Measurements from ENCODE around the gene RPS6KA2.
A peak's percentile ranks its signal among the peaks of the same experiment; 100 is the strongest.

The RPS6KA2 gene

DNA sequence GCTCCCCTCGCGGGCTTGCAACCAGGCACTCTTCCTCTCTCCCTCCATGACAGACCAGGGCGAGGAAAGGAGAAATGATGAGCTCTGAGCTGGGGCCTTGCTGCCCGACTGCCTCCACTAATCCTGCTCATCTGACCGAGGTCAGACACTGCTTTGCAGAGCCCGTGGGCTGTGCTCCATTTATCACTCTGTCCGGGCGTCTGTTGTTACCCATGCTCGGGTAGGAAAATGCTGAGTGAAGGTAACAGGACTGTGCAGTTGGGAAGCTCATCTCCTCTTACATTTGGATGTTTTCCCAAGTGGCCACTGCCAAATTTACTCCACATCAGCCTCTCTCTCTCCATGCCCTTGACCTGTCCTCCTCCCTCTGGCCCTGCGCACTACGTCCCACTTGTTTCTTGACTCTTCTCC lies 14.6 kb downstream of the RPS6KA2 start:
- DNase-seq = no peak

DNA sequence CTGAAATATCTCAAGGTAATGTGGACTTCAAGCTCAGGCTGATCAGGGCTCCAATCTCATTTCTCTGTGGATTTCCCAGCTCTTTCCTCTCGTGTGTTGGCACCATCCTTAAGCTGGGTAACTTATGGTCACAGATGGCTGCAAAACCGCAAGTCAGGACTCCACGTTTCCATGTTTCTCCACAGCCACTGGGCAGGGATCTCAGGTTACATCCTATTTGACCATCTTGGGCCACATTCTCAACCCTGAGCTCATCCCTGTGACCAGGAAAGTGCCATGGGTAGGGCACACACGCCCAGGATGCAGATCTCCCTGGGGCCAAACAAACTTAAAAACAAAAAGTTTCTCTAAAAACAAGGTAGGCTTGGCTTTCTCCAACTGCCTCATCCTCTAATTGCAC lies 15.4 kb downstream of the RPS6KA2 start:
- DNase-seq = no peak

DNA sequence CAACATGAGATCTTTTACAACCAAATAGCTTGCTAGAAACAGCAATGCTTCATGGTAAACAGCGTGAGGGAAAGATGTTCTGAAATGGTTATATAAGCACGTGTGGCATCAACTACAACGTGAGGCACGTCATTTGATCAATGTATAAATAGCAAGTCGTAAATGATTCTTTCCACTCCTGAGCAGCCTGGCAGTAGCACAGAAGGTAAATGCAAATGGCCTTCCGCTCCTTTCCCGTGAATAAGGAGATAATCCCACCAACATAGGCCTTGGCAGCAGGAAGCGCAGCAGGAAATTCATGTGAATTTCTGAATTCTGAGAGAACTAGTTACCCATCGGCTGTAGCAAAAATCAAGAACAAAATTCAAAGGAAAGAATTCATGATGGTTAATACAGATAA lies 17.0 kb downstream of the RPS6KA2 start:
- DNase-seq = no peak

DNA sequence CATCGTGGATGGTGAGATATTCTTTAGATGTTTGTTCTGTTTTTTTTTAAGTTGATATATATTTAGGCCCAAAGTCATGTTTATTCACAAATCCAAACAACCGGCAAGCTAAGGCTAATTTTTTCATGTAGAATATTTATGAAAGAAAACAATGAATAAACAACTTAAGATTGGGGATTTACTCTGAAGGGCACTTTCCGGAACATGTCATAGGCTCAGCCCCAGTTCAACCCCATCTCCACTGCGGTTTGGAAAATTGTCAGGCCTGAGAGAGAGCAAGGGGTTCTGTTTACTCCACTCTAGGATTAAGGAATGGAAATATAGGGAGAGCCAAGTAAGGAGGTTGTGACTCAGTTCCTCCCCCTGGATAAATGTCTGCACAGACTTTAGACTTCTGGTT lies 18.3 kb downstream of the RPS6KA2 start:
- DNase-seq = no peak

DNA sequence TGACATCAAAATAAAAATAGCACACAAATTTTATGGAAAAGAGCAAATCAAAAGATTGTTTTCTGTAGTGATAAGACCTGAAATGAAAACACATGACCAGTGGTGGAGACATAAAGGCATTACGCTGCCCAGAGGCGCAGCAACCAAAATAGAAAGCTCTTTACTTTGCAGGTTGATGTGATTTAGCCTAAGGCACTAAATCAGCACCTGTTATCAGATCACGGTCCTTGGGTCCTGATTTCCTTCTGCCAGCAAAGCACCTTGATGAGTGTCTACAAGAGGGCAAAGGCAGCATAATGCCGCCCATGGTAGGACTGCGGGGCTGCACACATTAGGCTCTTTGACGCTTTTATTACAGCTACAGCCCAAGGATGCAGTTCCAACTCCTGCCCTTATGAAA lies 21.3 kb downstream of the RPS6KA2 start:
- DNase-seq = no peak

DNA sequence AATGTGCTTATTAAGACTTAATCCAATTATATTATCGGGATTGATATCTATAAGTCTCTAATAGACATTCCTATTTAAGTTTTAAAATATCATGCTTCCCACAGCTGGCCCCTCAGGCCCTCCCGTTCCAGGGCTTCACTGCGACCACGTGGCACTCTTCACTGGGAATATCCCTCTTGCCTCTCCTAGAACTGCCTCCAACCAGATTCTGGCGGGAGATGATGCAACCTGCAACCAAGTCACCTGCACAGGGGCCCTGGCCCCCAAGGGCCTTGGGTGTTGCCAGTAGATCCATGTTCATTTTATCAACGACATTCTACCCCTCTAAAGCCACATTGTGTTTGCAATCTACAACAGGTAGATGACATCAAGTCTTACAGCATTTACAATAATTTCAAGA lies 22.1 kb downstream of the RPS6KA2 start:
- peak; percentile 11 for DNase-seq

DNA sequence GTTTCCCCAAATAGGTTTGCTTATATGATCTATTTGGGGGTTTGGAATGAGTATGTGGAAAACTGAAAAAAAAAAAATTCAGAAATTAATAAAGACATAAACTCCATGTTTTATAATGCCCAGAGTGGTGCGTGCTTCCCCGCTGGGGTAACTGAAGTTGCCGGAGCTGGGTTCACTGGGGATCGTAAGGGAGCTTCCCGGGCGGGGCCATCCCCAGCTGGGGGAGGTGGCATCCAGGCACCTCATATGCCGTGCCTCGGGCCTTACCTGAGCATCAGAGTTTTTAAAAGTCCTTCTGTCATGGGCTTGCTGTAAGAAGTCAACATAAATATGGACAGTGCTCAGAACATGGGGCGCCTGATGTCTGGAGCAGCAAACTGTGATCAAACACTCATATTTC lies 22.7 kb downstream of the RPS6KA2 start:
- DNase-seq = no peak

DNA sequence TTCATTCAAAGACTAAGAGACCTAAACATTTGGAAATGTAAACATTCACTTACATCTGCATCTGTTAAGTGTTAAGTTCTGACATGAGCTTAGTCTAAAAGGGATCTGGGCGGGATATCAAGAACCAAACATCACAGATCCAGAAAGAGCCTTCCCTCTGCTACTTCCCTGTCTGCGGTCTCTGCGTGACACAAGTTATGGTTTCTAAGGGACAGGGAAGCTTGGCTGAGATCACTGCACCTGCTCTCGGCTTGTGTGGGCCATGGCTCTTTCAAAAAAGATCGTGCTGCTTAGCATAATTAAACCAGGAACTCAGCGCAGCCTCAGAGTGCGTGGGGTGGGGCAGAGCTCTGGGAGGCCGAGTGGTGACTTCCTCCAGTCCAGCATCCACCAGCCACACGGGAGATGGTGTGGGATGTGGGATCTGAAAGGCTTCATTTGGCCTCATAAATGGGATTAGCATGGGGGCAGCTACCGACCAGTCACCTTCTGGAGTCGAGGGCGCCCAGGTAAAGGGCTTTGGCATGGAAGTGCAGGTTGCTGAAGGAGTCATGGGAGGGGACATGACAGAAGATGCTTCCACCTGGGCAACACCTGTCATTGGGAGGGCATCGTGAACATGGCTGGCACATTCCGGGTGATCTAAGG lies 23.9 kb downstream of the RPS6KA2 start:
- DNase-seq = no peak

DNA sequence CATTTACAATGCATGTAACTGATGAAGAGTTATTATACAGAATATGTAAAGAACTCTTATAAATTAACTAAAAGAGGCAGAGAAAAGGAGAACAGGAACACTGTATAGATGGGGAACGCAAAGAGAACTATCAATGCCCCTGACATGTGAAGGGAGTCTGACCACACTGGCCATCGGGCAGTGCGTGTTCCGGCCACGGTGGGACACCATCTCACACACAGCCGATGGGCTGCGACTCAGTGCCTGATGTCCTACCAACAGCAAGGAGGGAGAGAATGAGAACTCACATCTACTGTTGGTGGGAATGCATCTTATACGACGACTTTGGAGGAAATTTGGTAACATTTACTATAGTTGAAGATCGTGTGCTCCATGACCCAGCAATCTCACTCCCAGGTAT lies 25.1 kb downstream of the RPS6KA2 start:
- DNase-seq = no peak

DNA sequence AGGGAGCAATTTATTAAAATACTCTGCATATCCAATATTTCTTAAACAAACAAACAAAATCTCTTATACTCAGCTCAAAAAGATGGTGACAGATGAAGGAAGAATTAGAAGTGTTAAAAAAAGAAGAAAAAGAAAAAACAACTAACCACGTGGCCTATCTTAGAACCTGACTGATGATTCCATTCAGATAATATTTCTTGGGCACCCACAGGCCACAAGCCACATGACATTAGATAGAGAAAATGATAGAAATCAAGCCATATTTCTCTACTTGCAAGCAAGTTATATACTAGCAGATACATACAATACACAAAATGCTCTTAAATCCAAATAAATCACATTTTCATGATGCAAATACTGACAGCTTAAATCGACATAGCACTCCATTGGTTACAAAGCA lies 26.1 kb downstream of the RPS6KA2 start:
- DNase-seq = no peak

DNA sequence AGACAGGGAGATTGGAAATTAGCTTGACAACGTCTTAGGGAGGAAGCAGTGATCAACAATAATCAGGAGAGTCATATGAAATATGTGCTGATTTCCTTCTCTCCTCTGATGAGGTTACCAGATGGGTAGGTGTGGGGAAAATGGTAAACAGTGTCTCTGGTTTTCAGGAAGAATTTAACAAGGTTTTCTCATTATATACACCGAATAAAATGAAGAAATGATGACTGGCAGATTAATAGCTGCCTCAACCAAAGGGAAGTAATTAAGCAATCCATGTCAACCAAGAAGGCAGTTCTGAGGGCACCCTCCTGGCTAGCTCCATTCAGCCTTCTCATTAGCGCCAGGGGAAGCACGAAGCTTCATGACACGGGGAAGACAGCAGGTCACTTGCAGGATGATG lies 27.8 kb downstream of the RPS6KA2 start:
- DNase-seq = no peak

DNA sequence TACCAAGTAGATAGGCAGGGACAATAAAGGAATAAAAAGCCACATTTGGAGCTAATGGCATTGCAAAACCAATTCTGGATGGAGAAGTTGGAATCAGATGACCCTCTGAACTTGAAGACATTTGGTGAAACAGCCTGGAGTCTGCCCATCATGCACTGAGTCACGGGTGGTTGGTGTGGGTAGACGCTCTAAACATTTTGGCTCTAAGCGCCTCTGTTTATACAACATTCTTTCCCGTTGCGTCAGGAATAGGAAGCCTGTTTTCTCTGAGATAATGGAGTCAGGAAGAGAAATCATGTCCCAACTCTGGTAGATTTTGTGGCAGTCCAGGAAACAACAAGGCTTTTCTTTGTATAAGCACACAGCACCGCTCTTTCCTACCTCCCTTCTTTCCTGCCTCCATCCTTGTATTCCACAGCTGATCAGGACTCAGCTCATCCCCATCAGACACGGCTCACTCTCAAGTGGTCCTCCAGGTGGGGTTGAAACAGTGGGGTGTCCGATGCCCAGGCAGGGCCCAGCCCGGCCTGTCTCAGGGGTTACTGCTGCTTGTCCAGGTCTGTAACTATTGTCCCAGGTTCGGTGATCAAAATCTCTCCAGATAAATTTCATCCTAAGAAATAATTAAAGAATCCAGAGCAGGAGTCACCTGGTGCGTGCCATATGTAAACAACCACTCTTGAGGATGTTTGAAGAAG lies 28.5 kb downstream of the RPS6KA2 start:
- DNase-seq = no peak

DNA sequence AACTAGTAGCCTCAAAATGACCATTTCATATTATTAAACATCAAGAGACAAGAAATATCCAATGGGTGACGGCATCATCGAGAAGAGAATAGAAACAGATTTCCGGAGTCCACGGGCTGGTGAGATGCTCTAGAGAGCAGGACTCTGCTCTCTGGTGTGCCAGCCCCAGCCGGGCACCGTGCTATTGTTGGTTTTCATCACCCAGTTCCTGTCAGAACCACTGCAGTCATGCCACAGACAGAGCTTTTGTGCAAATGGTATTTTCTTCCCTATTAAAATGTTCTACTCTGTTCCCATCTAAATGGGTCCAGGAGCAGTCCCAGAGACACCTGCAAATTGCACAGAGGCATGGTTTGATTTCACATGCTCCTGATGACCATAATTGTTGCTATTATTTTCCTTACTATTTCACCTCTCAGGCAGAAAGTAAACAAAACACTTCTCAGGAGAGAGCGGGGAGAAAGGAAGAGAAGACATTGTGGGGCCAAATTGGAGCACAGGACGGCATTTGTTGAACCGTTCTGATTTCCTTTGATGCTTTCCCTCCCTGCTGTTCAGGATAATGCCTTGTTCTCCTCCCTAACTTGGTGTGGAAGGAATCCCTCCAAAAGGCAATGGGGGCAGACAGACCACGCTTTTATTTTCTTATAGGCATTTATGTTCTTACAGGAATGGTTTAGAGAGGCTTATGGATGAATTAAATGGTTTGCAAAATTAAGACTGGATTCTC lies 29.2 kb downstream of the RPS6KA2 start:
- no peak for DNase-seq

DNA sequence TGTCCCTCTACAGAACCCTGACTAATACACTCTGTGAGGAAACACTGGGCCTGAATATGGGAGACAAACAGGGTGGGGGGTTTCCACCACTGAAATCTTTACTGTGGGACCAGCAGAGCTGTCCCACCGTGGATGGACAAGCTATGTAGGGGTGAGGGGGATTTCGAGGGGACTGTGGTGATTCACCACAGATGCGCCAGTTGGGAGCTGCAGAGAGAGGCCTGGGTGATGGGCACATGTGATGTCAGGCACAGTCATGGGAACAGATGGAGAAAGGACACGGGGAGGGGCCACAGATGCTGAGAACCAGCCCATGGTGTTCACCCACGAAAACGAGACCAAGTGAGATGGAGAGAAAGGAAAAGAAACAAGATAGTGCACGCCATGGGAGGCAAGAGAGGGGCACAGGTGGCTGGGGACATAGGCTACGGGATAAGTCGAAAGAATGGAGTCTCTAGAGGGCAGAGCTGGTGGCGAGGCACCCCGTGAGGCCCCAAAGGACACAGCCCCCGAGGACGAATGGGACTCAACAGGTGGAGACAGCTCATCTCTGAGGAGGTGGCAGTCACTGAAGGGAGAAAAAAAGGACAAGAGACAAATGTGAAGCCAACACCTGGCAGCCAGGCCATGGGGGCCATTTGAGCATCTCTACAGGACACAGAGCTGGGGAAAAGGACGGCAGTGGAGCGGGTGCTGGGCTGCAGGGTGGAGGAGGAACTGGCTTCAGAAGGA lies 30.1 kb downstream of the RPS6KA2 start:
- DNase-seq = no peak

DNA sequence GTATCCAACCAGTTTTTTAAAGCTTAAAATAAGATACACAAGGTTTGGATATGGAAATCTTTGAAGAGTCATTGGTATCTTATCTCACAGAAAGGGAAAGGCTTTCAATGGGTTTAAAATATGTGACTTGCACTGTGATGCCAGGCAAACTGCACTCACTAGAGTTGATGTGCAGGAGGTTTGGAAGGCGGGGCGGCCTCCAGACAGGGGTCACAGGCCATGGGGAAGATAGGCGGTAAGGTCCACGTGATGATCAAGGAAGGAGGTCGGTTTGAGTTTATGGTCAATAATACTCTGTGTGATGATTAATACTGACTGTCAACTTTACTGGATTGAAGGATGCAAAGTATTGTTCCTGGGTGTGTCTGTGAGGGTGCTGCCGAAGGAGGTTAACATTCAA lies 31.1 kb downstream of the RPS6KA2 start:
- no peak for DNase-seq

DNA sequence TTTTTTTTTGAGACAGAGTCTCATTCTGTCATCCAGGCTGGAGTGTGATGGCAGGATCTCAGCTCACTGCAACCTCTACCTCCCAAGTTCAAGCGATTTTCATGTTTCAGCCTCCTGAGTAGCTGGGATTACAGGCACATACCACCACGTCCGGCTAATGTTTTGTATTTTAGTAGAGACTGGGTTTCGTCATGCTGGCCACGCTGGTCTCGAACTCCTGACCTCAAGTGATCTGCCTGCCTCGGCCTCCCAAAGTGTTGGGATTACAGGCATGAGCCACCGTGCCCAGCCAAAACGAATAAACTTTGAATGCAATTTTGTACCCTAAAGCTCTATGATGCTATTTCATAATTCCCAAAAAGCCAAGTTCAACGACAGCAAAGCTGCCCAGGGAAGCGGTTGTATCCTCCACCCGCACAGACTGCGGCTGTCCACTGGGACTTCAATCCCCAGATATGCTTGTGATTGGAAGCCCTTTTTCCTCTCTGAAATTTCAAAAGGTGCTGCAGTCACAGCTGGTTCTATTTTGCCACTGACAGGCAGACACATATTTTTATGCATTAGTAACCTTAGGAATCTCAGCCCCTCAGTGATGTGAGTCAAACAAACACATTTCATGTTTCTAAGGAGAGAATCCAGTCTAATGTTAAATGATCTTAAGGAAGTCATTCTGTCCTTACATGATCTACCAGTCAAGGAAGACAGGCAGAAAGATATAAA lies 31.8 kb downstream of the RPS6KA2 start:
- DNase-seq = no peak

DNA sequence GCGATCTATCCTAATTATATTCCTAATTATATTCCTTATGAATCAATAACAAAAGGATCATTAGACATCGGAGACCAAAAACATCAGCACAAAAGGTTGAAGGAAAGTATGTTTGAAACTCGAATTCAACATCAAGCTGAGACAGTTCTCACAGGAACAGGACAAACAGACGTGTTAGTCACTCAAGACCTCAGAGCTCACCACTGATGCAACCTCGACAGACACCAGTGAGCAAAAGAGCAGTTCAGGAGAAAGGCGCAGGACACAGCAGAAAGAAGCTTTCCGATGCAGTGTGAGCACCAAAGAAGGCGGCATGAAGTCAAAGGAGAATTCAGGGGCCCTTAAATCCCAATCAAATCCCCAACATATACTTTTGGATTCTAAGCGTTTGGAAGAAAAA lies 34.2 kb downstream of the RPS6KA2 start:
- no peak for DNase-seq

DNA sequence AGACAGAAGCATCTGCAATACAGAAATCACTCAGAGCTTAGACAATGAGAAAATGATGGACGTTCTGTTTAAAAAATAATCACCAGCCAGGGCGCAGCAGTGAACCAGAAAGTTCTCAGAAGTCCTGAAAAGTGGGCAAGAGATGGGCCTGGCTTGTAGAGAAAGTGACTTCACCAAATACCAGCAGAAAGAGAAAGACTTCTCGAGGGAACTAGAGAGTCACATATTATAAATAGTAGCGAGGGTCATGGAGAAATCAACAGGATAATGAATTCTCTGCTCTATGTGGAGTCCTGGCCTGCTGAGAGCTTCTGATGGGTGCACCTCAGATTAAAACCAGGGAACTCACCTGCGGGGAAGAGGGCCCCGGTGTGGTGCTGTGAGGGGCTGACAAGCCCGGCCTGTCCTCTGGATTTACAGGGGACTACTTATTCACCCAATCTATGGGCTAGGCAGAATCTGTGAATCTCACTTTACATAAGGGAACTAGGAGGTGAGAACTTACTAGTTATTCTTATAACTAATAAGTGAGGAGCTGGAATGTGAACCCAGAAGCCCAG lies 35.0 kb downstream of the RPS6KA2 start:
- DNase-seq = no peak

DNA sequence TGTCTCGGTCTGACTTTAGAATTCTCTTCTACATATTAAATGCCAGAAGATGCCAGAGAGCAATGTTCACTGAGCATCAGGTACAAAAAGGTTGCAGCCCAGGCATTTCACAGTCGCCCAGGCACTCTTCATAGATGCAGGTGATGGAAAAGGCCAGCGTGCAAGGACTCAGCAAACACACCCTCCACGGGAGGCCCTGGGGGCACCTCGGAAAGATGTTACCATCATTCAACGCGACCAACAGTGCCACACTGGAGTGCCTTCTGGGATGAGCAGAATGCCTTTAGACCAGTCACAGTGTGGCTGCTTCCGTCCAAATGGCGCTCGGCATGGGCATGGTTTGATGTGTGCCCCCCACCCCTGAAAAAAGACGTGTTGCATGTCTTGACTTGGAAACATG lies 36.0 kb downstream of the RPS6KA2 start:
- DNase-seq = no peak

DNA sequence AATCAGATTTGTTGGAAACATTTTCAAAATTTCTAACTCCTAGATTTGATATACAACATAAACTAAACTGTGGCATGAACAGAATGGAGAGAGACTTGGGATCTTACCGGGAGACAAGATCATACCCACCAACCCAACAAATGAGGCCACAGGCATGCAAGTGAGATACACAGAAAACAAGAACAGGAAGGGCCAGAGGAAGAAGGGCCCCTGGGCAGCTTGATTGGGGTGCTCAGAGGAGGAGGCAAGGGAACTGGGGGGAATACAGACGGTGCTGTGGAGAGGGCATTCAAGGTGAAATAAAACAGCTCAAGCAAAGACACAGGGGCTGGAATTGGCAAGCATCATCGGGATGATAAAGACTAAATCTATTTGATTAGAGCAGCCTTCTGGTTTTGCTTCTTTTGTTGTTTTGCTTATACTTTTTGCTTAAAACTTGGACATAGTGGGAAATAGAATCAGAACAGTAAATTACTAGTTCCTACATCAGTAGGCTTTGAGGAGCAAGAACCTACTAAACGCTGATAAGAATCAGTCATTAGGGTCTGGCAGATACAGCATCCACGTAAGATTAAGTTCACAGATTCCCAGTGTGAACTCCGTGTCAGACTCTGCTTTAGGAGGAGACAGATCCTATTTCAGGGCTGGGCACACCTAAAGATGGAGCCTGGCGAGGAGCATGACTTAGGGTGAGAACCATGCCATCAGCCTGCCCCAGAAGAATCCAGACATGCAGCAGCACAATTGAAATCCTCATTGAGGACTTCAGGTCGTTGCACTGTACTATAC lies 37.1 kb downstream of the RPS6KA2 start:
- no peak for DNase-seq

DNA sequence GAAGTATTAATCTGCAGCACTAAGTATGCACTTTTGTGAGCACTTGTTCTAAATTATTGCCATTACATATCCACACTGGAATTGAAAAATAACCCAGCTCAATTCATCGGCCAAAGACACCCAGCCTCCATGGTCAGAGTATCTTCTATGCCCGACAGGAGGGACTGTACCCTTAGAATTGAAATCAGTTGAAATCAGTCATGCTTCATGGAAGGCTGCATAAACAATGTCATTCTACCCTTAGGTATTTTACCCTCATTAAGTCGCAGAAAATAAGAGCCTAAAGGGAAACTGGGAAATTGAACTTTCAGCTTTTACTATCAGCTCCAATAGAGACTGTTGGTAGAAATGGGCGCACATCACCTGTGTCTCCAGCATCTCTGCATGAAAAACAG lies 37.7 kb downstream of the RPS6KA2 start:
- no peak for DNase-seq

Measured in NCI-H82 (cell line).